HCEC 1CT (cell line): ENCODE results near the gene ARAP2.

Source experiments
- DNase-seq: peaks from one replicate; pipeline ENCODE4 v3.0.0-alpha.2; 2017

ARAP2 gene

GRCh38 chr4:36218121-36218520 lies 26.2 kb downstream of the ARAP2 start:
- no peak for DNase-seq

GRCh38 chr4:36215627-36216026 lies 28.7 kb downstream of the ARAP2 start:
- no peak for DNase-seq

GRCh38 chr4:36214735-36215485 lies 29.4 kb downstream of the ARAP2 start:
- DNase-seq = no peak

- DNase-seq = no peak
Measured at GRCh38 chr4:36213977-36214376, 30.3 kb downstream of the ARAP2 start.

- DNase-seq = no peak
Measured at GRCh38 chr4:36211084-36211483, 33.2 kb downstream of the ARAP2 start.

- no peak for DNase-seq
Measured at GRCh38 chr4:36209941-36210649, 34.2 kb downstream of the ARAP2 start.

- DNase-seq = no peak
Measured at GRCh38 chr4:36208893-36209473, 35.3 kb downstream of the ARAP2 start.

GRCh38 chr4:36207831-36208520 lies 36.3 kb downstream of the ARAP2 start:
- DNase-seq = no peak

GRCh38 chr4:36207367-36207766 lies 36.9 kb downstream of the ARAP2 start:
- DNase-seq = no peak

- no peak for DNase-seq
Measured at GRCh38 chr4:36206603-36207311, 37.6 kb downstream of the ARAP2 start.

- DNase-seq = no peak
Measured at GRCh38 chr4:36206012-36206411, 38.3 kb downstream of the ARAP2 start.

- DNase-seq = no peak
Measured at GRCh38 chr4:36198861-36199260, 45.5 kb downstream of the ARAP2 start.

GRCh38 chr4:36198068-36198808 lies 46.1 kb downstream of the ARAP2 start:
- DNase-seq = no peak

- DNase-seq = no peak
Measured at GRCh38 chr4:36197501-36197900, 46.8 kb downstream of the ARAP2 start.

GRCh38 chr4:36196145-36196913 lies 48.0 kb downstream of the ARAP2 start:
- DNase-seq = no peak

- no peak for DNase-seq
Measured at GRCh38 chr4:36192922-36193321, 51.4 kb downstream of the ARAP2 start.

- no peak for DNase-seq
Measured at GRCh38 chr4:36189511-36190226, 54.6 kb downstream of the ARAP2 start.

GRCh38 chr4:36187723-36188333 lies 56.5 kb downstream of the ARAP2 start:
- DNase-seq = no peak

- no peak for DNase-seq
Measured at GRCh38 chr4:36183665-36184393, 60.5 kb downstream of the ARAP2 start.
